IPS-15b (cell line): ENCODE measurements around the gene CNFN.
"Not testable (repeated sequence)": the region's sequence is repeated elsewhere in the genome, so short reads cannot be mapped to it uniquely, and the experiment has no call there.

ENCODE experiments used
- H3K27me3 ChIP-seq: one replicate; pipeline ENCODE4 v1.6.1; 2013; ENCODE audit warnings: low read length; ENCODE audit not compliant: control insufficient read depth, insufficient read depth
- H3K36me3 ChIP-seq: one replicate; pipeline ENCODE4 v1.6.1; 2013; ENCODE audit warnings: low read length; ENCODE audit not compliant: control insufficient read depth, insufficient read depth
- H3K4me1 ChIP-seq: one replicate; pipeline ENCODE4 v1.6.1; 2013; ENCODE audit warnings: mild to moderate bottlenecking, low read length; ENCODE audit not compliant: control insufficient read depth, insufficient read depth
- H3K4me3 ChIP-seq: one replicate; pipeline ENCODE4 v1.5.1; 2013; ENCODE audit warnings: low read depth, low read length
- H3K9ac ChIP-seq: one replicate; pipeline ENCODE4 v1.6.1; 2013; ENCODE audit warnings: low read depth, mild to moderate bottlenecking, low read length
- H3K9me3 ChIP-seq: one replicate; pipeline ENCODE4 v1.6.1; 2013; ENCODE audit warnings: mild to moderate bottlenecking, low read length; ENCODE audit not compliant: control insufficient read depth, insufficient read depth

Gene CNFN

GRCh38 chr19:42339126-42339860 is 50.8 kb downstream of the CNFN start:
- not testable (repeated sequence) for H3K4me1 ChIP-seq, H3K36me3 ChIP-seq, H3K27me3 ChIP-seq, H3K9ac ChIP-seq, H3K9me3 ChIP-seq, H3K4me3 ChIP-seq
